ENCODE results near the gene MVB12B.

Gene MVB12B

GRCh38 chr9:126423142-126423915, 96.7 kb downstream of the MVB12B start:
- DNase-seq (ENCODE audit: low read depth in 4 of 4, low spot score in 1 of 4), result no peak

- no peak for DNase-seq (ENCODE audit: low read depth in 4 of 4, low spot score in 1 of 4)
These were observed 97.2 kb downstream of the MVB12B start for GRCh38 chr9:126423916-126424185.

GRCh38 chr9:126424511-126424910, 97.9 kb downstream of the MVB12B start:
- no peak for DNase-seq (ENCODE audit: low read depth in 4 of 4, low spot score in 1 of 4)

GRCh38 chr9:126428534-126429175, 102.0 kb downstream of the MVB12B start:
- DNase-seq (ENCODE audit: low read depth in 4 of 4, low spot score in 1 of 4), result no peak

GRCh38 chr9:126429190-126429589, 102.6 kb downstream of the MVB12B start:
- no peak for DNase-seq (ENCODE audit: low read depth in 4 of 4, low spot score in 1 of 4)

GRCh38 chr9:126430124-126430523, 103.5 kb downstream of the MVB12B start:
- no peak for DNase-seq (ENCODE audit: low read depth in 4 of 4, low spot score in 1 of 4)

GRCh38 chr9:126431077-126431742, 104.6 kb downstream of the MVB12B start:
- no peak for DNase-seq (ENCODE audit: low read depth in 4 of 4, low spot score in 1 of 4)

- no peak for DNase-seq (ENCODE audit: low read depth in 4 of 4, low spot score in 1 of 4)
These were observed 106.0 kb downstream of the MVB12B start for GRCh38 chr9:126432659-126433058.

GRCh38 chr9:126435105-126435504, 108.5 kb downstream of the MVB12B start:
- DNase-seq (ENCODE audit: low read depth in 4 of 4, low spot score in 1 of 4), result no peak

- DNase-seq (ENCODE audit: low read depth in 4 of 4, low spot score in 1 of 4), result no peak
These were observed 109.0 kb downstream of the MVB12B start for GRCh38 chr9:126435626-126436025.

GRCh38 chr9:126436545-126437267, 110.1 kb downstream of the MVB12B start:
- DNase-seq (ENCODE audit: low read depth in 4 of 4, low spot score in 1 of 4), result no peak

GRCh38 chr9:126437268-126437666, 110.6 kb downstream of the MVB12B start:
- DNase-seq (ENCODE audit: low read depth in 4 of 4, low spot score in 1 of 4), result no peak

- DNase-seq (ENCODE audit: low read depth in 4 of 4, low spot score in 1 of 4), result no peak
These were observed 111.1 kb downstream of the MVB12B start for GRCh38 chr9:126437701-126438100.

- DNase-seq (ENCODE audit: low read depth in 4 of 4, low spot score in 1 of 4), result no peak
These were observed 112.2 kb downstream of the MVB12B start for GRCh38 chr9:126438741-126439401.

- no peak for DNase-seq (ENCODE audit: low read depth in 4 of 4, low spot score in 1 of 4)
These were observed 112.8 kb downstream of the MVB12B start for GRCh38 chr9:126439402-126439765.

GRCh38 chr9:126439883-126440653, 113.4 kb downstream of the MVB12B start:
- no peak for DNase-seq (ENCODE audit: low read depth in 4 of 4, low spot score in 1 of 4)

GRCh38 chr9:126440940-126441339, 114.3 kb downstream of the MVB12B start:
- DNase-seq (ENCODE audit: low read depth in 4 of 4, low spot score in 1 of 4), result no peak

GRCh38 chr9:126442636-126443035, 116.0 kb downstream of the MVB12B start:
- DNase-seq (ENCODE audit: low read depth in 4 of 4, low spot score in 1 of 4), result no peak

- no peak for DNase-seq (ENCODE audit: low read depth in 4 of 4, low spot score in 1 of 4)
These were observed 116.5 kb downstream of the MVB12B start for GRCh38 chr9:126443144-126443543.

- no peak for DNase-seq (ENCODE audit: low read depth in 4 of 4, low spot score in 1 of 4)
These were observed 121.5 kb downstream of the MVB12B start for GRCh38 chr9:126448136-126448535.

Measured in stimulated activated CD4-positive, alpha-beta T cell treated with anti-CD3 and anti-CD28 coated beads, Interleukin-1b, Interleukin-23, amount 100 ng/mL, for 24 hours (primary cell).